Nasal cavity respiratory epithelium epithelial cell of viscerocranial mucosa (primary cell): ENCODE data around the gene RSL24D1. TPM values are rescaled to one million over a fixed set of nuclear protein-coding genes. Genes with fewer than 3 reads are reported as not detected.

Source experiments
- total RNA-seq: library from RNA; depleted of rRNA; stranded (reverse); fragments of >200 nt; gene quantifications from 2 replicates; pipeline ENCODE4 v1.2.3, GENCODE V29; 2014

RSL24D1 gene
- 104 and 187 TPM in 2 replicates for total RNA-seq

GRCh38 chr15:55196458-55197361 is at the start of gene RSL24D1:
RSL24D1 (minus strand) TSS chr15:55196941; CDS start chr15:55196890, 51 bp downstream.

Other genes starting within 250 kb of the RSL24D1 start
- gene RAB27A, start 92.9 kb upstream of the RSL24D1 start, total RNA-seq: 13.0 and 19.0 TPM in 2 replicates
- 4.9 and 8.2 TPM in 2 replicates for gene PIGBOS1, start 122.2 kb upstream of the RSL24D1 start, total RNA-seq
- gene PIGB, start 122.3 kb upstream of the RSL24D1 start, total RNA-seq: 8.5 and 9.0 TPM in 2 replicates
- gene CCPG1, start 211.4 kb upstream of the RSL24D1 start, total RNA-seq: 81.0 and 134 TPM in 2 replicates
- 1.4 and 2.1 TPM in 2 replicates for gene PIERCE2, start 211.6 kb upstream of the RSL24D1 start, total RNA-seq